ENCODE data around the gene OR5H1.
"Not testable (repeated sequence)": the region's sequence is repeated elsewhere in the genome, so short reads cannot be mapped to it uniquely, and the experiment has no call there.

The OR5H1 gene

GRCh38 chr3:98130421-98130820, at the start of gene OR5H1:
Gene OR5H1 (plus strand): TSS chr3:98130721. CDS start chr3:98132698, 1,977 bp downstream.
- no peak for DNase-seq

GRCh38 chr3:98086873-98087272, 43.6 kb upstream of the OR5H1 start, which contains the start of gene OR5AC2:
Gene OR5AC2 (plus strand): TSS chr3:98087173. CDS start chr3:98087173, 0 bp downstream.
- DNase-seq = no peak

GRCh38 chr3:98095882-98096281, 34.6 kb upstream of the OR5H1 start:
- no peak for DNase-seq

DNA sequence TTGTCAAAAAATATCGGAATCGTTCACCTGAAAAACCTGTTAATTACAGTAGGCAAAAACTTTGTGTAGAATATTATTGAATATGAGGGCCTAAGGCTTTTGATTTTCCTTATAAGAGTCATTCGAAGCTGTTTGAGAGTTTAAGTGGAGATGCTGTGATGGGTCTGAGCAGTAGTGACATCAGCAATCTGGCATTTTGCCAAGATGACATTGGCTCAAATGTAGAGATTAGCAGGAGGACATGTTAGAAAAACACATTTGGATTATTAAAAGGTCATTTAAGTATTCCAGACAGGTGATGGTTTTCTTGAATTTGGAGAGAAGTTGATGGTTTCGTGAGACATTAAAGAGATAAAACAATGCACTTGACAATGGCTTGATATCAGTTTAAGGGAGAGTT, 30.7 kb upstream of the OR5H1 start:
- DNase-seq = no peak

DNA sequence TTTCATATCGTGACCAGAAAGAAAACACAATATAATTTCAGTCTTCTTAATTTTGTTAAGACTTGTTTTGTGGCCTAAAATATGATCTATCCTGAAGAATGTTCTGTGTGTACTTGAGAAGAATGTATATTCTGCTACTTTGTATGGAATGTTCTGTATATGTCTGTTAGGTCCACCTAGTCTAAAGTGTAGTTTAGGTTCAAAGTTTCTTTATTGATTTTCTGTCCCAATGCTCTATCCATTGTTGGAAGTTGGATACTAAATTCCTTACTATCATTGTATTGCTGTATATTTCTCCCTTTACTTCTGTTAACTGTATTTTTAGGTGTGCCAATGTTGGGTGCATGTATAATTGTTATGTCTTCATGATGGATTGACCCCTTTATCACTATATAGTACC, 22.4 kb upstream of the OR5H1 start:
- DNase-seq = no peak

GRCh38 chr3:98109807-98110549, 20.5 kb upstream of the OR5H1 start:
- DNase-seq = no peak

GRCh38 chr3:98110550-98110908, 20.0 kb upstream of the OR5H1 start:
- DNase-seq = no peak

DNA sequence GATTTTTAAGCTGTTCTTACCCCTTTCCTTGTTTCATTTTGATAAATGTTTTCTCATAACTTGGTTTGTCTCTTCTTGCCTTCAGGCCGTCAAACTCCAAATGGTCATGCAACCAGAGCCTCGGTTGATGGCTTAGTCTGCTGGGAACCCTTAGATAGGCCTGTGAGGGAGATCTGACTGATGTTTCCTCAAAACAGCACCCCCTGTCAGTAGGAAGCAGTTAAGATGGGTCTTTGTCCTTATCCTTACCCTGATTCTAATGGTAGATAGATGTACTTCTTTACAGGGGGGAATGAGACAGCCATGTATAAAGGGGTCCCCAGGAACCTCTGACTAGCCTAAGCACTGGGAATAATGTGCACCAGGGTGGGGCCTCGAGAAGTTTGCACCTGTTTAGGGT, 16.3 kb upstream of the OR5H1 start:
- DNase-seq = no peak

- no peak for DNase-seq
Observed at GRCh38 chr3:98115717-98116116, 14.8 kb upstream of the OR5H1 start.

DNA sequence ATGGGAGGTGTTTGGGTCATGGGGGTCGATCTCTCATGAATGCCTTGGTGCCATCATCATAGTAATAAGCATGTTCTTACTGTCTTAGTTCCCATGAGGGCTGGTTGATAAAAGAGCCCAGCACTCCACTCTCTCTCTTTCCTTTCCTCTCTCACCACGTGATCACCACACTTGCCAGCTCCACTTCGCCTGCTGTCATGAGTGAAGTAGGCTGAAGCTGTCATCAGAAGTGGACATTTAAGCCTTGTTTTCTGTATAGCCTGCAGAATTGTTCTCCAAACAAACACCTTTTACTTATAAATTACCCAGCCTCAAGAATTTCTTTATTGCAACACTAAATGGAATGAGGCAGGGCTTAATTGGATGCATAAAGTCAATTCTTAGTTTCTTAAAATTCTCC, 6.1 kb downstream of the OR5H1 start:
- no peak for DNase-seq

DNA sequence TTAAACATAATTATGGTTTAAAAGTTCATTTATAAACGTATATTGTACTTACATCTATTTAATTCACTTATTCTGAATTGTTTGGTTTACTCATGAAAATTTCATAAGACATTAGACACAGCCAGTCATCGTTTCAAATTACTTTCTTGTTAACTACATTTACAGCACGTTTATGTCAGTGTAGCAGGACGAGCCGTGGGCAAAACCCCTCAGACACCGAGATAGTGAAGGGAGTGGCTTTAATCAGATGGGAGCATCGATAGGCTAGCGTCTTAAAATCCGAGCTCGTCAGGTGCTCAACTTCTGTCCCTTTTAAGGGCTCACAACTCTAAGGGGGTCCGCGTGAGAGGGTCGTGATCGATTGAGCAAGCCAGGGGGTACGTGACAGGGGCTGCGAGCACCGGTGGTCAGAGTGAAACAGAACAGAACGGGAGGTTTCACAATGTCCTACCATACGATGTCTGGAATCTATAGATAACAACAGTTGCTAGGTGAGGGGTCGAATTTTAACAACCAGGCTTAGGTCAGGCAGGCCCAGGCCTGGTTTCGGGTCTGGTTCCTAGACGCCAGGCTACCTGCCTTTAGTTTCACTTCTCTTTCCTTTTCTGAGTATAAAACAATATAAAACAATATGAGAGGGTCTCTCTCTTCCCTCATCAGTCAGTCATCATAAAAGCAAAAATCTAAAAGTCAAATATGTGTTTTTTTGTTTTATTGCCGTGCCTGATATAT, 7.5 kb downstream of the OR5H1 start:
- DNase-seq = not testable (repeated sequence)

DNA sequence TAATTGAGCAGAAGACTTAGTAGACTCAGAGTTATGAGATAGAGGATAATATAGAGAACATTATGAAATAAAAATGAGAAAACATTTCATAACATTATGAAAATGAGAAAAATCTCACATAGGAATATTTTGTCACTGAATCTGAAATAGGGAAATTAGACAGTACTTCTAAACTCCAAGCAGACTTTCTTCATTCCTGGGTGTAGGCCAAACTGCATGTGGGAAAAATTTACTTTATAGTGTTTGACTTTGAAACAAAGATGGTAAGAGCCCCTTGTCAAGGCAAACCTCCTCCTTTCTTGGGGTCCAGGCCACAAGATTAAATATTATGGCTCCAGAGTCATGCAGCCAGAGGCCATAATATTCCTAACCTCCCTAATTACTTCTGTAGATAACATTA, 10.0 kb downstream of the OR5H1 start:
- DNase-seq = no peak

DNA sequence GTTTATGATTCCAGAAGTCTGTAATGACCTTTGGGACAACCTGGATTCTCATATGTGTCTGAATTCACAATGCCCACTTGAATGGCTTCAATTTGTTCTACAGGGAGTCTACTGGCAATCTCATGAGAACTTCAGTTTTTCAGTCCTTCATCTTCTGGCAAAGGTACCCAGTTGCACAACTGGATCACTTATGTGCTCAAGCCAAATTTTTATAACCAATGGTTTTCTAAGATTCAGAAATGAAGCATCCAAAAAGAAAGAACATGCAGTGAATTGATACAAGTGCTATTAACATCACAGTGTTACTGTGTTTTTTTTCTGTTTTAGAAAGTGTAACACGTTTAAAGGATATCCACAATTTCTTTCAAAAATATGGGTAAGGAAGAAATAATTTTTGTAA, 16.7 kb downstream of the OR5H1 start, which contains the start of gene OR5H14:
TSS of gene OR5H14 (plus strand) at position 301 of the 400 bp plus-strand sequence. CDS start 1,907 bp downstream, outside the sequence.
- DNase-seq = no peak

GRCh38 chr3:98148751-98149150, 18.2 kb downstream of the OR5H1 start:
- DNase-seq = no peak

DNA sequence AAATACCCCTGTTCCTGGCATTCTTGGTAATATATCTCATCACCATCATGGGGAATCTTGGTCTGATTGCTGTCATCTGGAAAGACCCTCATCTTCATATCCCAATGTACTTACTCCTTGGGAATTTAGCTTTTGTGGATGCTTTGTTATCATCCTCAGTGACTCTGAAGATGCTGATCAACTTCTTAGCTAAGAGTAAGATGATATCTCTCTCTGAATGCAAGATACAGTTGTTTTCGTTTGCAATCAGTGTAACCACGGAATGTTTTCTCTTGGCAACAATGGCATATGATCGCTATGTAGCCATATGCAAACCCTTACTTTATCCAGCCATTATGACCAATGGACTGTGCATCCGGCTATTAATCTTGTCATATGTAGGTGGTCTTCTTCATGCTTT, 18.9 kb downstream of the OR5H1 start:
- not testable (repeated sequence) for DNase-seq

DNA sequence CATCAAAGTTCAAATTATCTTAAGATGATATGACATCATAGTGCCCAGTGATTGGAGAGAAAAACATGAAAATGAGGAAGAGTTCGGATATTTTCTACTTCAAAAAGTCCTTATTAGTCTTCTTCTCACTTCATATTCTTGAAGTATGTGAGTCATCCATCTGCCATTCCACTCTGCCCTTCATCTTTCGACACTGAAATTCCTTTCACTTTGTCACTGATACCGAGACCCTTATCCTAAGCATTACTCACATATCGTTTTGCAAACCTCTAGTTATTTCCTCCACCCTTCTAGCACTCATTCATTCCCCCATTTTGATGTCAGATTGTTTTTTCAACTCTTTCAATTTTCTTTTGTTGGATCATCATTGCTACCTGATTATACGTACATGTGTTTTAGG, 20.7 kb downstream of the OR5H1 start:
- no peak for DNase-seq

DNA sequence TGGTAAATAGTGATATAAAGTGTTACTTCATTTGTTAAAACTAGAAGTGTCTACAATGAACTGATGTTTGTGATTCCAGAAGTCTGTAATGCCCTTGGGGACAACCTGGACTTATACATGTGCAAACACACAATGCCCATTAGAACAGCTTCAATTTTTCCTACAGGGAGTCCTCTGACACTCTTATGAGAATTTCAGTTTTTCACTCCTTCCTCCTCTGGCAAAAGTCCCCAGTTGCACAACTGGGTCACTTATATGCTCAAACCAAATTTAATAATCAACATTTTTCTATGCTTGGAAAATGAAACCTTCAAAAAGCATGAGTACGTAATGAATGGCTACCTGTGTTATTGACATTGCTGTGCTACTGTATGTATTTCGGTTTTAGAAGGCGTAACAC, 35.9 kb downstream of the OR5H1 start, which contains the start of gene OR5H15:
TSS of gene OR5H15 (plus strand) at position 301 of the 400 bp plus-strand sequence. CDS start 2,004 bp downstream, outside the sequence.
- no peak for DNase-seq

DNA sequence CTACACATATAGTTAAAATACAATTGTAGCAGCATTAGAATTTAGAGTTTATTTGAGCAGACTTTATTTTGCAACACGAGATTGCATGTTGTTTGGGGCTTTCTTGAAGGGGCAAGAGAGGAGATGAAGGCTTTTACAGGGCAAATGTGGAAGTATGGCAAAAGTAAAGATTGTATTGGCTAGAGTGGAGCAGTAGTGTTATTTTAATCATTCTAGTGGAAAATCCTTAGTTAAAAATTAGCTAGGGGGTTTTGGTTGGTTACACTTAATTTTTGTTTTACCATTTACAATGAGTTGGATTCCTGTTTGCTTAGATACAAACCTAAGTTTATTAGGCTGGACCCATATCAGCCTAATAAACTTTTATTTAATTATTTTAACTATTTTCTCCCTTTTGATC, 40.5 kb downstream of the OR5H1 start:
- no peak for DNase-seq

DNA sequence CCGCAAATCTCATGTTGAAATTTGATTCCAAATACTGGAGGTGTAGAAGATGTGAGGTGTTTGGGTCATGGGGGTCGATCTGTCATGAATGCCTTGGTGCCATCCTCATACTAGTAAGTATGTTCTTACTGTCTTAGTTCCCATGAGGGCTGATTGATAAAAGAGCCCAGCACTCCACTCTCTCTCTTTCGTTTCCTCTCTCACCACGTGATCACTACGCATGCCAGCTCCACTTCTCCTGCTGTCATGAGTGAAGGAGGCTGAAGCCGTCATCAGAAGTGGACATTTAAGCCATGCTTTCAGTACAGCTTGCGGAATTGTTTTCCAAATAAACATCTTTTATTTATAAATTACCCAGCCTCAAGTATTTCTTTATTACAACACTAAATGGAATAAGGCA, 42.1 kb downstream of the OR5H1 start:
- DNase-seq = no peak

DNA sequence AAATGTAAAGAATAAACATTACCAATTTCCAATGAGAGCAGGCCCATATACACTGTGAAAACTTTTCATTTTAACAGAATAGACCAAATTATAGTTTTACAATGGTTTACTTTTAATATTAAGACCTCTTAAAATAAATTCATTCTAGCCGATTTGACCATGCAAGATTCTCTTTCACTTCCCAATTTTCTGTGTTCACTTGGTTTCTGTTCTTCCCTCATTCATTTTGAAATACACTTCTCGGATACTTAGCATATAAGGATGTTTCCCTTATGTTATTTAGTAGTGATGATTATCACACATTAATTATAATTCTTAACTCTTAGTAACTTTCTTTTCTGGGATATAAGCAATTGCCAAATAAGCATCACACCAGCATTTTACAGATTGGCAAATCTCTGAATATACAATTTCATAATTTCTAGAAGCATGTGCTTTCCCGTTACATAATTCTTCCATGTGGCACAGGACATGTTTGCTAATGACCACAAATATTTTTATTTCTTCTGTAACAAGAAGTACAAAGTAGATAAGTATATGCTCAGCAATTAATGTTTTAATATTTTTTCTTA, 49.9 kb downstream of the OR5H1 start:
- DNase-seq = no peak

DNA sequence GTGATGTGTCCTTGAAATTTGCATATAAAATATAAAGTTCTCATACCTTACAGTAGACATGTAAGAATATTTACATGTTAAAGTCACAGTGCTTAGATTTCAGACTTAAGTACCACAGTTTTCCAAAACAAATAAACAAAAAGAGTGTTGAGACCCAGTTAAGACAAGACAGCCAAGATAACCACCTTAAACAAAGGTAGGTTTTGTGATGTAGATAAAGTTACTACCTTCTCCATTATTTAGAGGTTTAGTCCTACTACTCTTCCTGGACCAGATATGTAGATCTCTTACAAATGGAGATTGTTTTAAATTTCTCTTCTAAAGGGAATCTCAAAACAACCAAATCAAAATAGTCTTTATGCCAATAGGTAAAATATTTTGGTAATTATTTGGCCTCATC, 51.7 kb downstream of the OR5H1 start:
- DNase-seq = no peak

GRCh38 chr3:98185180-98185579, 54.7 kb downstream of the OR5H1 start:
- DNase-seq = no peak
